G401 (cell line): ENCODE measurements around the gene NPFFR1. TPM values are rescaled to one million over a fixed set of nuclear protein-coding genes. Genes with fewer than 3 reads are reported as not detected.

Source experiments
- total RNA-seq: library from RNA; depleted of rRNA; stranded (reverse); fragments of >200 nt; shearing (Covaris generic); gene quantifications from 2 replicates; pipeline ENCODE4 v1.2.3, GENCODE V29; 2014; rRNA removed

Gene NPFFR1
- total RNA-seq, 1 experiment from 2014 or later: not detected

Other genes starting within 250 kb of the NPFFR1 start
- gene MACROH2A2, start 231.2 kb downstream of the NPFFR1 start, total RNA-seq: 83.1 and 100 TPM in 2 replicates
- gene AIFM2, start 151.2 kb downstream of the NPFFR1 start, total RNA-seq: 0.74 and 0.78 TPM in 2 replicates
- 29.9 and 30.4 TPM in 2 replicates for gene TYSND1, start 137.3 kb downstream of the NPFFR1 start, total RNA-seq
- 40.0 and 53.1 TPM in 2 replicates for gene SAR1A, start 113.5 kb downstream of the NPFFR1 start, total RNA-seq
- gene PPA1, start 50.6 kb downstream of the NPFFR1 start, total RNA-seq: 283 and 317 TPM in 2 replicates
- 44.8 and 53.2 TPM in 2 replicates for gene LRRC20, start 98.6 kb upstream of the NPFFR1 start, total RNA-seq
- 14.3 and 22.5 TPM in 2 replicates for gene EIF4EBP2, start 120.1 kb upstream of the NPFFR1 start, total RNA-seq
- gene NODAL, start 157.7 kb upstream of the NPFFR1 start, total RNA-seq: 2.8 TPM in 1 of 2 replicates, not detected in the other
- 31.8 and 34.8 TPM in 2 replicates for gene PALD1, start 194.8 kb upstream of the NPFFR1 start, total RNA-seq